OCI-LY7 (cell line): ENCODE results near the gene ATP11A. TPM values are rescaled to one million over a fixed set of nuclear protein-coding genes. Genes with fewer than 3 reads are reported as not detected.
"Not testable (repeated sequence)": the region's sequence is repeated elsewhere in the genome, so short reads cannot be mapped to it uniquely, and the experiment has no call there.

Experiments
- BruUV-seq: library from RNA; stranded (reverse); fragments of 400-500 nt; replicated peaks from 2 replicates; lab custom pipeline; 2021; lab: Mats Ljungman, UMichigan
- CTCF ChIA-PET: fragments of 300-600 bp; sonication (Branson Sonifier 250); formaldehyde crosslinking; loops from one replicate; lab custom pipeline; 2022; ENCODE audit warnings: antibody characterized with exemption; ENCODE audit not compliant: unreplicated experiment; lab: Charles Lee
- POLR2A ChIA-PET: fragments of 300-600 bp; sonication (Branson Sonifier 250); formaldehyde crosslinking; loops from one replicate; lab custom pipeline; 2022; ENCODE audit warnings: antibody characterized with exemption; lab: Charles Lee
- DNase-seq: peaks from one replicate; pipeline ENCODE4 v3.0.0-alpha.2; 2015; ENCODE audit warnings: low spot score
- H2AFZ ChIP-seq: fragments of 200-600 bp; sonication (generic), shearing (Covaris generic); 2 replicates; pipeline ENCODE4 v1.6.1; 2014; ENCODE audit warnings: mild to moderate bottlenecking, antibody characterized with exemption, low read length, moderate library complexity
- H3K27ac ChIP-seq: fragments of 200-600 bp; sonication (generic); 2 replicates; pipeline ENCODE4 v1.5.1; 2014; ENCODE audit warnings: mixed run types, low read depth, mild to moderate bottlenecking, moderate library complexity, low read length, inconsistent platforms; ENCODE audit not compliant: poor library complexity, severe bottlenecking
- H3K36me3 ChIP-seq: fragments of 200-600 bp; sonication (generic); 2 replicates; pipeline ENCODE4 v1.6.1; 2014; ENCODE audit warnings: mild to moderate bottlenecking, antibody characterized with exemption, low read length, moderate library complexity, mixed read lengths; ENCODE audit not compliant: insufficient read depth
- H3K4me1 ChIP-seq: fragments of 200-600 bp; sonication (generic); 2 replicates; pipeline ENCODE4 v1.5.1; 2014; ENCODE audit warnings: mild to moderate bottlenecking, low read length; ENCODE audit not compliant: insufficient read depth, poor library complexity, severe bottlenecking
- H3K4me2 ChIP-seq: fragments of 200-600 bp; sonication (generic); 2 replicates; pipeline ENCODE4 v1.6.1; 2014; ENCODE audit warnings: mild to moderate bottlenecking, low read length
- H3K4me3 ChIP-seq: fragments of 200-600 bp; sonication (generic); 2 replicates; pipeline ENCODE4 v1.5.1; 2014; ENCODE audit warnings: mild to moderate bottlenecking, low read depth, low read length; ENCODE audit not compliant: poor library complexity, severe bottlenecking
- H3K79me2 ChIP-seq: fragments of 200-600 bp; sonication (generic); 2 replicates; pipeline ENCODE4 v1.6.1; 2016; ENCODE audit warnings: low read depth, mild to moderate bottlenecking, low read length, moderate library complexity, mixed read lengths; ENCODE audit not compliant: insufficient read depth
- H3K9me2 ChIP-seq: fragments of 200-600 bp; sonication (generic); 2 replicates; pipeline ENCODE4 v1.6.1; 2016; ENCODE audit warnings: mild to moderate bottlenecking, low read length, mixed read lengths; ENCODE audit not compliant: insufficient read depth
- H3K9me3 ChIP-seq: fragments of 200-600 bp; sonication (generic); 2 replicates; pipeline ENCODE4 v1.6.1; 2014; ENCODE audit warnings: mild to moderate bottlenecking, mixed run types, low read length, mixed read lengths
- H4K20me1 ChIP-seq: fragments of 200-600 bp; sonication (generic); 2 replicates; pipeline ENCODE4 v1.6.1; 2014; ENCODE audit warnings: mild to moderate bottlenecking, antibody characterized with exemption, low read length, moderate library complexity, mixed read lengths; ENCODE audit not compliant: insufficient read depth
- CTCF ChIP-seq: fragments of 200-600 bp; sonication (generic); conservative IDR thresholded peaks from 2 replicates; pipeline ENCODE4 v1.5.1; 2014; ENCODE audit warnings: mild to moderate bottlenecking, antibody characterized with exemption, low read length, moderate library complexity, mixed read lengths
- EZH2phosphoT487 ChIP-seq: fragments of 200-600 bp; sonication (generic); IDR thresholded peaks from 2 replicates; pipeline ENCODE4 v1.6.1; 2018; ENCODE audit warnings: low read depth, borderline replicate concordance, mild to moderate bottlenecking, mixed run types, antibody characterized with exemption, low read length, moderate library complexity, mixed read lengths
- intact Hi-C: fragments of 100-400 bp; cut with micrococcal nuclease; formaldehyde crosslinking; loops from one replicate; pipeline ENCODE4 v1.10.0; 2022; ENCODE audit not compliant: unreplicated experiment
- total RNA-seq, 2 experiments: library from RNA; depleted of rRNA in 1 of 2; stranded (reverse); fragments of >200 nt in 1 of 2; shearing (Covaris generic) in 1 of 2; gene quantifications; 2 replicates each; pipeline ENCODE4 v1.2.3, GENCODE V29; 2014 to 2022

The ATP11A gene
- total RNA-seq, 2 experiments from 2014 or later, result 8.8 to 23.1 TPM

GRCh38 chr13:112870051-112870331 is 180.2 kb downstream of the ATP11A start:
- TF ChIP-seq EZH2phosphoT487 (no peak), CTCF (no peak)
- no TSS peak for BruUV-seq
- POLR2A ChIA-PET, result no interaction called here
- H3K79me2 ChIP-seq, result no peaks in the 10 kb centered on the region
- H3K36me3 ChIP-seq, result no peaks in the 10 kb centered on the region
- intact Hi-C loops, result no loop called here
- H3K4me1 ChIP-seq, result peaks cover 5% of the 10 kb centered on the region
- no peak overlapping the region for H3K27ac ChIP-seq
- DNase-seq, result no peak
- no peaks in the 10 kb centered on the region for H4K20me1 ChIP-seq
- CTCF ChIA-PET, result no interaction called here
- H3K9me2 ChIP-seq, result no peaks in the 10 kb centered on the region
- H3K4me3 ChIP-seq, result no peak overlapping the region
- no peak overlapping the region for H2AFZ ChIP-seq
- no peak overlapping the region for H3K4me2 ChIP-seq
- H3K9me3 ChIP-seq, result no peaks in the 10 kb centered on the region

- Histone ChIP-seq H3K79me2 (no peaks in the 10 kb centered on the region), H3K36me3 (no peaks in the 10 kb centered on the region), H3K4me2 (no peak overlapping the region), H3K4me3 (no peak overlapping the region), H4K20me1 (no peaks in the 10 kb centered on the region), H2AFZ (no peak overlapping the region), H3K27ac (no peak overlapping the region), H3K9me3 (no peaks in the 10 kb centered on the region), H3K9me2 (no peaks in the 10 kb centered on the region), H3K4me1 (peaks cover 5% of the 10 kb centered on the region)
- DNase-seq, result no peak
- CTCF ChIA-PET, result no interaction called here
- BruUV-seq, result no TSS peak
- POLR2A ChIA-PET, result no interaction called here
- TF ChIP-seq EZH2phosphoT487 (no peak), CTCF (no peak)
- intact Hi-C loops, result no loop called here
These were observed 181.0 kb downstream of the ATP11A start for GRCh38 chr13:112870737-112871287.

- TF ChIP-seq CTCF (no peak), EZH2phosphoT487 (no peak)
- intact Hi-C loops, result no loop called here
- no peaks in the 10 kb centered on the region for H3K36me3 ChIP-seq
- no peak overlapping the region for H3K4me3 ChIP-seq
- CTCF ChIA-PET, result no interaction called here
- H3K9me2 ChIP-seq, result no peaks in the 10 kb centered on the region
- peaks cover 5% of the 10 kb centered on the region for H3K4me1 ChIP-seq
- no peak overlapping the region for H3K4me2 ChIP-seq
- no peak for DNase-seq
- H3K27ac ChIP-seq, result no peak overlapping the region
- POLR2A ChIA-PET, result no interaction called here
- H3K79me2 ChIP-seq, result no peaks in the 10 kb centered on the region
- H3K9me3 ChIP-seq, result no peaks in the 10 kb centered on the region
- no peak overlapping the region for H2AFZ ChIP-seq
- H4K20me1 ChIP-seq, result no peaks in the 10 kb centered on the region
- no TSS peak for BruUV-seq
These were observed 181.9 kb downstream of the ATP11A start for GRCh38 chr13:112871742-112872141.

- H3K4me2 ChIP-seq, result peak overlapping the region; percentile 52; the same call in 1 of the 2 replicates
- H2AFZ ChIP-seq, CTCF ChIA-PET, H3K9me3 ChIP-seq, H3K4me1 ChIP-seq, H3K27ac ChIP-seq, intact Hi-C loops, H3K36me3 ChIP-seq, H3K79me2 ChIP-seq, H3K9me2 ChIP-seq, BruUV-seq, H3K4me3 ChIP-seq, DNase-seq, POLR2A ChIA-PET, H4K20me1 ChIP-seq: not testable (repeated sequence)
These were observed 183.1 kb downstream of the ATP11A start for GRCh38 chr13:112872657-112873631.
